Cardiac muscle cell (in vitro differentiated cells and primary cell): ENCODE measurements around the gene PAX5. TPM values are rescaled to one million over a fixed set of nuclear protein-coding genes. Genes with fewer than 3 reads are reported as not detected.

ENCODE experiments used
- DNase-seq, 2 donors: peaks; one replicate each; pipeline versions ENCODE4 v3.0.0 to v3.0.0-alpha.2; 2010 to 2017; ENCODE audit warnings: low read depth in 1 of 2, low spot score in 1 of 2
- H3K27ac ChIP-seq: fragments of 200-600 bp; sonication (generic); 2 replicates; pipeline ENCODE4 v1.5.1; 2016
- H3K27me3 ChIP-seq: fragments of 200-600 bp; sonication (generic); 2 replicates; pipeline ENCODE4 v1.6.0; 2016; ENCODE audit warnings: control low read depth
- H3K36me3 ChIP-seq: fragments of 200-600 bp; sonication (generic); 2 replicates; pipeline ENCODE4 v1.5.1; 2016; ENCODE audit warnings: control low read depth
- H3K4me1 ChIP-seq: fragments of 200-600 bp; sonication (generic); 2 replicates; pipeline ENCODE4 v1.8.1; 2017; ENCODE audit warnings: low read depth, mild to moderate bottlenecking, mixed run types
- H3K4me3 ChIP-seq: fragments of 200-600 bp; sonication (generic); 2 replicates; pipeline ENCODE4 v1.5.1; 2016; ENCODE audit warnings: mild to moderate bottlenecking
- H3K9me3 ChIP-seq: fragments of 200-600 bp; sonication (generic); 2 replicates; pipeline ENCODE4 v1.5.1; 2017; ENCODE audit warnings: low read depth, mild to moderate bottlenecking, control low read depth
- CTCF ChIP-seq: IDR thresholded peaks from 2 replicates; pipeline ENCODE4 v1.5.1; 2012; ENCODE audit warnings: low read depth, mild to moderate bottlenecking, low read length
- polyA plus RNA-seq: library from polyadenylated mRNA; unstranded; fragments of >200 nt; fragmentation: Nextera tagmentation; extraction: Ambion mirVana; gene quantifications from 2 replicates; pipeline ENCODE4 v1.2.1, GENCODE V29; 2016
- total RNA-seq: library from RNA; depleted of rRNA; stranded (reverse); fragments of >200 nt; gene quantifications from 2 replicates; pipeline ENCODE4 v1.2.3, GENCODE V29; 2016

Gene PAX5
- total and polyA plus RNA-seq, 2 experiments from 2014 or later, result not detected

- H3K27ac ChIP-seq, result no peak overlapping the region
- H3K9me3 ChIP-seq, result no peaks in the 10 kb centered on the region
- H3K27me3 ChIP-seq, result peaks cover 32% of the 10 kb centered on the region
- no peak for TF ChIP-seq CTCF
- H3K36me3 ChIP-seq, result no peaks in the 10 kb centered on the region
- DNase-seq, result no peak
- no peaks in the 10 kb centered on the region for H3K4me1 ChIP-seq
- H3K4me3 ChIP-seq, result no peak overlapping the region
These were observed 57.6 kb downstream of the PAX5 start for GRCh38 chr9:36976371-36977030.

- Histone ChIP-seq H3K4me1 (no peaks in the 10 kb centered on the region), H3K9me3 (no peaks in the 10 kb centered on the region), H3K4me3 (no peak overlapping the region), H3K27me3 (peaks cover 26% of the 10 kb centered on the region), H3K27ac (no peak overlapping the region), H3K36me3 (no peaks in the 10 kb centered on the region)
- peak; percentile 32 for TF ChIP-seq CTCF
- no peak for DNase-seq
These were observed 59.3 kb downstream of the PAX5 start for GRCh38 chr9:36974731-36975130.

GRCh38 chr9:36971935-36972488, 62.1 kb downstream of the PAX5 start:
- no peaks in the 10 kb centered on the region for H3K36me3 ChIP-seq
- DNase-seq, result no peak
- no peaks in the 10 kb centered on the region for H3K9me3 ChIP-seq
- H3K27me3 ChIP-seq, result peaks cover 22% of the 10 kb centered on the region
- no peak overlapping the region for H3K27ac ChIP-seq
- no peaks in the 10 kb centered on the region for H3K4me1 ChIP-seq
- no peak for TF ChIP-seq CTCF
- H3K4me3 ChIP-seq, result no peak overlapping the region

- H3K27me3 ChIP-seq, result peaks cover 12% of the 10 kb centered on the region
- DNase-seq, result no peak
- H3K9me3 ChIP-seq, result no peaks in the 10 kb centered on the region
- H3K27ac ChIP-seq, result no peak overlapping the region
- no peak for TF ChIP-seq CTCF
- no peak overlapping the region for H3K4me3 ChIP-seq
- H3K36me3 ChIP-seq, result no peaks in the 10 kb centered on the region
- no peaks in the 10 kb centered on the region for H3K4me1 ChIP-seq
These were observed 63.8 kb downstream of the PAX5 start for GRCh38 chr9:36970007-36970888.

- no peaks in the 10 kb centered on the region for H3K36me3 ChIP-seq
- H3K27ac ChIP-seq, result no peak overlapping the region
- H3K4me1 ChIP-seq, result no peaks in the 10 kb centered on the region
- no peak for DNase-seq
- peaks cover 12% of the 10 kb centered on the region for H3K27me3 ChIP-seq
- H3K4me3 ChIP-seq, result no peak overlapping the region
- no peak for TF ChIP-seq CTCF
- H3K9me3 ChIP-seq, result no peaks in the 10 kb centered on the region
These were observed 64.8 kb downstream of the PAX5 start for GRCh38 chr9:36969216-36969771.
